NCI-H2171 (cell line): Measurements from ENCODE around the gene SLC35C1.

ENCODE experiments used
- DNase-seq: peaks from one replicate; lab custom pipeline; 2025; lab: John Stamatoyannopoulos, UW

The SLC35C1 gene

DNA sequence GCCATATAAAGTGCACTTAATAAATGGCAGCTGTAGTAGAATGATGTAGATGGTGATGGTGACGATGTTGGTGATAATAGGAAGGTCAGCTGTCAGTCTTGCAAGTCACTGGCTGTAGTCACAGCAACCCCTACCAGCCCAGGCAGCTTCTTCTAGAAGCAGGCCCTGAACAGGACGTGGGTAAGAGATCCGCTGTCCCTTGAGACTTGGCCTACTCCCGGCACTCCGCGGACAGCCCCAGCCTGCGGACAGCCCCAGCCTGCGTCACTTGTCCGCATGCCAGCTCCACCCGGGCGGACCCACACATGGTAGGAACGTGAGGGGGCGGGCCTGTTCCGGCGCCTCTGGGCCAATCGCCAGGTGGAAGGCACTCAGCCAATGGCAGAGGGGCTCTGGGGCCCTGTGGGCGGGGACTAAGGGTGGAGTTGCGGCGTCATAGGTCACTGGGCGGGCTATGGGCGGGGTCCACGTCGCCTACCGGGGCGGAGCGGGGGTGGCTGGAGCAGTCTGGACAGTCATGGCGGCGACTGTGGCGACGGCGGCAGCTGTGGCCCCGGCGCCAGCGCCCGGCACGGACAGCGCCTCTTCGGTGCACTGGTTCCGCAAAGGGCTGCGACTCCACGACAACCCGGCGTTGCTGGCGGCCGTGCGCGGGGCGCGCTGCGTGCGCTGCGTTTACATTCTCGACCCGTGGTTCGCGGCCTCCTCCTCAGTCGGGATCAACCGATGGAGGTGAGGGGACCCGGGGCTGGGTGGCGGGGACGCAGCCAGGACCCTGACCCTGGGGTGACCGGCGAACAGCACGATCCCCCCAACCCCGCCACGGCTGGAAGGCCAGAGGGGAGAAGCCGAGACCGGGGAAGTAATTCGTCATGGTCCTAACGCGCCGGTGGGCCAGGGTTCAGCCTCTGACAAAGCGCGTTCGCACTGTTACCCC is 42.3 kb downstream of the SLC35C1 start, which contains the start of gene CRY2:
TSS of gene CRY2 (plus strand) at position 502 of the 937 bp plus-strand sequence. CDS start at position 518, 16 bp downstream.
- DNase-seq, result peak; percentile 96

DNA sequence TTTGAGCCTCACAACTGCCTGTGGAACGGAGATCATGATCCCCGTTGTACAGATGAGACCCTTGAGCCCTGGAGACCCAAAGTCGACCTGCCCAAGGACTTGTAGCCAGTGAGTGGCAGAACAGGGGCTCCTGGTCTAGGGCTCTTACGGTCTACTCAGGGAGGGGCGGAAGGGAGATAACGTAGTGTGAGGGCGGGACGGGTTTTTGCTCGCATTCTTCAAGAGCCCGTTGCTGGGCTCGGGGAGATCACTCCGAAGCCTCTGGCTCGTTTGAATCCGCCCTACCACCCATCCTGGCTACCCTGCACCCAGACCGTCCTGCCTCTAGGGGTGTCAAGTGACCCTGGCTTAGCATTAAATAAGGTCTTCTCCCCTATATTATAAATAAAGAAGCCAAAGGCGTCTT is 43.0 kb downstream of the SLC35C1 start:
- DNase-seq, result no peak

DNA sequence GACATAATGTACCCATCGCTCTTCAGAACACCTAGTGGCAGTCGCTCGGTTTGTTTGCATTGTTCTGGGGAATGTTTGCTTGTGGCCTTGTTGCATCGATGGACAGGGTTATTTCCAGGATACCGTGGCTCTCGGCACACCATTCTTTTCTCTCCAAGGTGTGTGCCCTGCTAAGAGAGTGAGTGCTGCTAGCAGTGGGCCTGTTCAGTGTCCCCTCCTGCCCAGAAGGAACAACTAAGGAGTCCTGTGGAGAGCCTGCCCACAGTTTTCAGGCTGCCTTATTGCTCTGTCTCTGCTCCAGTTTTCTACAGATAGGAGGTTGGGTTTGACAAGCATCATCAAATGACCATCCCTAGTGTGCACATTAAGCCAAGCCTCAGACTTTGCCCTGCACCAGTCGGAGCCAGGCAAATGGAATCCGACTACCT is 43.7 kb downstream of the SLC35C1 start:
- DNase-seq, result no peak

DNA sequence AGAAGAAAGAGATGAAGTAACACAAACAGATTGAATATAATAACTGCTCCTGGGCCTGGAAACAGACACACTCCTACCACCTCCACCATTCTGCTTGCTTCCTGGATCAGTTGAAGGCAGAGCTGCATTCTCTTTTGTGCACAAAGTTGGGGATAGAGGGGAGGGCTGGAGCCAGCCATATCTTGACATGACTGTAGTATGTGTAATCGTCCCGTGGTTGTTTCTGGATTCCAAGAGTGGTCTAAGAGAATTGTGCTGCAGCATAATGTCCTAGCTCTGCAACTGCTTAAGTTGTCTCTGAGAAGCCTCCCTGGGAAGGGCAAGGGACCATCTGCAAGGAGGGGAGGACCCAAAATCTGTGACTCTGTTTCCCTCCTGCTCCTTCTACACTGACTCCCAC is 45.5 kb downstream of the SLC35C1 start:
- no peak for DNase-seq

DNA sequence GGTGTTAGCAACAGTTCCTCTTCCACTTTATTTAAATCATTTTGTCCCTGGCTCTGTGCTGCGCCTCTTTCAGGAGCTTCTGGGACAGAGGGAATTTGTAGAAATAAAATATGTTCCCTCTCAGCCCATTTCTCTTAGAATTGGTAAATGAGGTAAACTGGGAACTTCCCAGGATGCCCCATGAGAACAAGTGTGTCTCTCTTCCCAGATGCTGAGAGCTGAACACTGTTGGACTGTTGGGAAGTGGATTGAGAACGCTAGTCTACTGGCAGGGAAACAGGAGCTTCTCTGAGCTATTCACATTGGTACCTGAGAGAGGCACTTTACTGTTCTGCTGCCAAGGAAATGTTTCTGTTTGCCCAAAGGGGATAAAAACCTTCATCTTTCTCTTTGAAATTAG is 46.3 kb downstream of the SLC35C1 start:
- no peak for DNase-seq

DNA sequence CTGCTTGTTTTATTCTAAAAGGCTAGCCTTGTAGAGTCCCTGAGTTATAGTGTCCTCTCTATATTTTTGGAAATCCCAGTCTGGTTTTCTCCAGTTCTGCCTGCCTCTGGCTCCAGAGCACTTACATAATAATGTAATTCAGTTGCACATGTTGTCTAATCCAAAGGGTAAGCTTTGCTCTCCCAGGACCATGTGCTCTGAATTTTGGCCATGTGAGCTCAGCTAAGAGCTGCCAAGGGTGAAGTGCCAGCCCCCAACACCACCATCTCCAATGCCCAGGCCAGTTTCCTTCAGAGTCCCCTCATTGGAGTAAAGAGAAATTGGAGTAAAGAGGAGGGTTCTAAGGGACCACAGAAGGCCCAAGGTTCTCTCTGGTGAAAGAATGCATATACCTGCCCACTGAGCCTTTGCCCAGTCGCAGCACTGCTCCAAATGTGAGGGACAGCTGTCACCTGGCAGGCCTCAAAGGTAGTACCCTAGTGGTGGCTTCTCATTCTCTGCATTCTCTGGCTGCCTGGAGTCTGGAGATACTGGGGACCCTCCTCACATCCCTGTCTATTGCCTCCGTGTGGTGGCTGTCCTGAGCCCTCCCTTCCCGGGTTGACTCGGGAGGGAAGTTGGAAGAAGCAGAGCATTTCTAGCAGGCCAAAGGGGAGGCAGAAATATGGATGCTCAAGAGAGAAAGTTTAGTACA is 47.2 kb downstream of the SLC35C1 start:
- DNase-seq, result no peak

DNA sequence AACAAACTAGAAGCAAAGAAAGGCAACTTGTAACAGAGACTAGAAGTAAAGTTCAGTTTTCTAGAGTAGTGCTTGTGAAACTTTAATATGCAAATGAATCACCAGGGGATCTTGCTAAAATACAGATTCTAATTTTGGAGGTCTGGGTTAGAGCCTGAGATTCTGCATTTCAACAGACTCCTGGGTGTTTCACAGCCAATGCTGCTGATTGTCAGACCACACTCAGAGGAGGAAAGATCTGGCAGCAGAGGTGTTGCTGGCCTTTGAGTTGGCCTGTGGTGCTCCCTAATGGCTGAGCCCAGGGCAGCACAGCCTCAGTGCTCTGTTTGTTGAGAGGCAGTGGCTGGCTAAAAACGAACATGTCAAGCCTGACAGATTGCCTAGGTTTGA is 47.8 kb downstream of the SLC35C1 start:
- DNase-seq, result no peak

DNA sequence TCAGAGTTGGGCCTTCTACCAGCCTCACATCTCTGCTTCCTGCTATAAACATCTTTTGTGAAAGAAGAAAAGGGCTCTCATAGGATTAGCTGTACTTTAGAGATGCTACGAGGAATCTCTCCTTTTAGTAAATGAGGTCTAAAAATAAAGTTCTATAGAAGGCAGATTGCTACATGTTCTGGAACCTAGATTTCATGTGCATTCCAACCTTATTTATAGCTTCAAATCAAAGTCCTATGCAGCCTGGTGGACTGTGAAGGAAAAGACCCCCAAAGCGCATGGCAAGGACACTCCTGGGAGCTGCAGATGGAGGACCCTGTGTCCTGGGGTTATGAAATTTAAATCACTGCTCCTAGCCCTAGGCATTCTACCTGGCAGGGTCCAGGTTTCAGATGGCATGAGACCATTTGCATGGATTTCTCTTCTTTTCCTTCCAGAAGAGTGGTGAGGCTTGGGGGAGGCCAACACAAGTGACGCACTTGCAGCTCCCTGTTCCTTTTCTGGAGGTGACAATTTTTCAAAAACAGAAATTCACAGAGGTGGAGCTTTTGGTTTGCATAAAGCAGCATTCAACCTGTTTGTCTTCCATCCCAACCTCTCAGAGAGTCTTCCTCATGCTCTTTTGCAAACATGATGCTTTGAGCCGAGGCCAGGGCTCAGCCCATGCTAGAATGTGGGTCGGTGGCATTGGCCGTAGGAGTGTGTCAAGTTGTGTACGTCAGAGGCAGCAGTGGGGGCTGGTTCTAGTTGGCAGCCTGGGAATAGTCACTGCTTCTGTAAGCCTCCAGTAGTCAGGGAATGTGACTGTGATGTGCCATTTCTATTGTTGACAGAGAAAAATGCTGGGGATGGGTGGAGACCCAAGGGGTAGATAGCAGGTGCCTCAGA is 48.6 kb downstream of the SLC35C1 start:
- DNase-seq, result no peak

DNA sequence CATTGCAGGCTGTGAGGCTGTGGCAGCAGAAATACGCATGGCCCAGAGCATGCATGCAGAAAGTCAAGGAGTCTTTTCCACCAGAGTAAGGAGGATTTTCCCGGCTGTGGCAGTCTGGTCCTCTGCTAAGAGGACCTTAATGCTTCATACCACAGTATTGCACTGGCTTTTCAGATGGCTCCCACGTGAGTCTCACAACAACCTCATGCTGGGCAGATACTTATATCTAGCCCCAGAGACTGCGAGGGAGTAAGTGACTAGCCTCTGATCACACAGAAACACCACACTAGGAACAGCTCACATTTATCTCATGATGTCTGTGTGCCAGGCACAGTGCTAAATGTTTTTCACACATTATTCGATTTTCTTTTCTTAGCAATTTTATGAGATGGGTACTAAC is 50.4 kb downstream of the SLC35C1 start:
- no peak for DNase-seq

DNA sequence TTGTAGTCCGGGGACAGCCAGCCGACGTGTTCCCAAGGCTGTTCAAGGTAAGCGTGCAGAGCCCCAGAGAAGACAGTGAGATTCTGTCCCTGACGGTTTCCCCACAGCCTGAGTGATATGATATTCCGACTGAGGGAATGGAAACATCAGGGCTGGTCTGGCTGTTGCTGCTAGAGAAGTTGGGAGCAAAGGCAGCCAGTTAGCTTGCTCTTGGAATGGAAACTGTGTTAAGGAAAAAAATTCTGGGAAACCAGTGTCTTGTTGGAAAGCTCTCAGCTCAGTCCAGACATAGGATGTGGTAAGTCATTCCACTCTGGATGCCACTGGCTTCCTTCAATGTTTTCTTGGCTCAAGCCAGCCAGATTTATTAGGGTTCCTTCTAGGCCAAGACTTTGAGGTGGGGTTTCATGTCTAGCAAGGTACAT is 51.1 kb downstream of the SLC35C1 start:
- DNase-seq, result no peak

DNA sequence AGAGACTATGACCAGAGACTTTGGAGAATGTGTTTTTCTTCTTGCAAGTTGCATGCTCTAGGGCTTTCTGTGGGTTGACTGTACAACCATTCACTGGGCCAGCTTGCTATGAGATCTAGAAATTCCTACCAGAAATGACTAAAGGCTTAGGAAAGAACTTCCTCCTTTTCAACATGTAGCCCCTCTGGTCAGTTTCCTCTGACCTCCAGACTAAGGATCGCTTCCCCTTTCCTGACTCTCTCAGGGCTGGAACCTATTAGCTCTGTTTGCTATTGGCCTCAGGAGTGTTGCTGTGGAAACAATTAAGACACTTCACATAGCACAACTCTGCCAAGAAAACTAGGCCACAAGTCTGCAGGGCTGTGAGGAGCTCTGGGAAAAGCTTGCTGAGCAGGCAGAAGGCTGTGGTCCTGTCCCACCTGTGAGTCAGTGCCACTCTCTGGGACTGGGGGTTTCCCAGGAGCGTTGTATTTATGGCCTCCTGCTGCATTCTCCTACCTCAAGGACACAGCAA is 53.1 kb downstream of the SLC35C1 start:
- DNase-seq, result no peak

DNA sequence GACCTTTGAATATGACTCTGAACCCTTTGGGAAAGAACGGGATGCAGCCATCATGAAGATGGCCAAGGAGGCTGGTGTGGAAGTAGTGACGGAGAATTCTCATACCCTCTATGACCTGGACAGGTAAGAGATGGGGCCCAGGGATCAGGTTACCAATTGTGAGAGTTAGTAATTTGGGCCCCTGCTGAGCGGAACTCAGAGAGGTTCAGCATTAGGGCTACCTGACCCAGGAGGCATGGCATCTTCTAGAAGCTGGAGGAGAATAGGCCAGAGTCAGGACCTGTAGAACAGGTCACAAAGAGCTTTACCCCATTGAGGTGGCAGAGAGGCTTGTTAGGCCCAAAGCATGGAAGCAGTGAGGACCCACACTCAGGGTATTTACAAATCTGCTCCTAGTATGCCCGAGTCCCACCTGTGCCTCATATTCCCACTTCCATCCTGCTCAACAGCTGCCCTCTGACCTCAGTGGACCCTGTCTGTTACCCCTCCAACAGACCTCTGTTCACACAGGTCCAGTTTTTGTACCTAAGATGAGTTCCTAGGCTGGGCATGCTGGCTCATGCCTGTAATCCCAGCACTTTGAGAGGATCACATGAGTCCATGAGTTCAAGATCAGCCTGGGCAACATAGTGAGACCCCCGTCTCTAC is 53.9 kb downstream of the SLC35C1 start:
- DNase-seq, result no peak

DNA sequence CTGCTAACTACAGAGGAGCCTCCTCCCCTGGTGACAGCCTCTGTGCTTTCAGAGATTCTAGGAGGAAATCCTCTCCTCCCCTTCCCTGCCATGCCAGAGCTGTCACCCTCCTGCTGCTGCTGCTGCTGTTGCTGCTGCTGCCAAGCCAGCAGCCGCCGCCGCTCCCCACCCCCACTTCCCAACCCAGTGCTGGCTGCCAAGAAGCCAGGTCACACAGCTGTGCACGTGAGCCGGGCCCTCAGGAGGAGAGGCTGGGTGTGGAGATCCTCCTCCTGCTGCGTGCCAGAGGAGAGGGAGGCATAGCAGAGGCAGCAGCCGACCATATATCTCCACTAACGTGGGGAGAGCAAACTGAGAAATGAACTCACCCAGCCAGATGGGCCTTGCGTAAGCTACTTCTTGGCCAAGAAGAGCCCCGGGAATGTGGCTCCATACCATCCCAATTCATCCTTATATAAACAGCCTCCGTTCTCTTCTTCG is 54.8 kb downstream of the SLC35C1 start:
- DNase-seq, result peak; percentile 92

DNA sequence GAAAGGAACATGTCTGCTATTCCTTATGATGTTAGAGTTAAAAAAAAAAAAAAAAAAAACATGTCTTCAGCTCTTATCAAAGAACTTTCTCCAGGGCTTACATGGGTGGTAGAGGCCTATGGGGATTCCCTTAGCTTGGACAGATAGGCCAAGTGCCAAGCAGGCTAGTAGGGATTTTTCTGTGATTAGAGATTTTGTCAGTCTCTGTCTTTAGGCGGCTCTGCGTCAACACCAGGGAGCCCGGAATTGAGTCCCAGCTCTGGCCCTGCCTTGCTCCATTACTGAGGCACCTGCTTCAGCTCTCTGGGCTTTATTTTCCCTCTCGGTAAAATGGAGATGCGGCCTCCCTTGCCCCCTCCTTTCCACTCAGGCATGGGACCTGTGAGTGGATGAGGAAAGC is 55.4 kb downstream of the SLC35C1 start:
- no peak for DNase-seq

DNA sequence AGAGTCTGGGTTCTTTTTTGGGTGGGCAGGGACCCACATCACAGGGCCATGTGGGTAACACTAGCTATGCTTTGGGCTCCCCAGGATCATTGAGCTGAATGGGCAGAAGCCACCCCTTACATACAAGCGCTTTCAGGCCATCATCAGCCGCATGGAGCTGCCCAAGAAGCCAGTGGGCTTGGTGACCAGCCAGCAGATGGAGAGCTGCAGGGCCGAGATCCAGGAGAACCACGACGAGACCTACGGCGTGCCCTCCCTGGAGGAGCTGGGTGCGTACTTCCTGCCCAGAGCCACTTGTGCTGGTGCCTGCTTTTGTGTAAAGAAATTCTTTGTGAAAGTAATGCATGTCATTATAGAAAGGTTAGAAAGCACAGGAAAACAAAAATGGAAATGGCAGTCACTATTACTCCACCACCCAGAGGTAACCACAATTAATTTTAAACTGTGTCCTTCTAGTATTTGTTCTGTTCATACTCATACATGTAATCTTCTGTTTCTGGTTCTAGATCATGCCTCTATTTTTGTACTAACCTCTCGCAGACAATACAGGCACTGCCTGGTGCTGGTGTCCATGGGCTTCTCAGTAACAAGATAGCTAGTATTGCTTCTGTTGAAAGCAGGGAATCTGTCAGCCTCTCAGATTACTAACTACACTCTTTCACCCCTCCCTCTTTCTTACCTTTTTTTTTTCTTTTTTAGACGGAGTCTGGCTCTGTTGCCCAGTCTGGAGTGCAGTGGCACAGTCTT is 56.0 kb downstream of the SLC35C1 start:
- no peak for DNase-seq
